ENCODE measurements around the gene CAPN13. TPM values are rescaled to one million over a fixed set of nuclear protein-coding genes. Genes with fewer than 3 reads are reported as not detected.

CAPN13 gene
- total and polyA plus RNA-seq, 2 experiments from 2014 or later: 0.50 to 0.94 TPM

GRCh38 chr2:30796699-30797098, 10.5 kb downstream of the CAPN13 start:
- TF ChIP-seq POLR2AphosphoS5 (IDR thresholded peaks at IDR 0.05; ENCODE audit: low read depth) (no peak), STAT1 (IDR thresholded peaks at IDR 0.05; ENCODE audit: unreplicated experiment) (no peak), CTCF (conservative IDR thresholded peaks at IDR 0.05; ENCODE audit: low read depth in 2 of 2) (no peak), ZNF462 (CRISPR knock-in tag; IDR thresholded peaks at IDR 0.05) (no peak), JUNB (IDR thresholded peaks at IDR 0.05; ENCODE audit: unreplicated experiment) (no peak), NANOG (IDR thresholded peaks at IDR 0.05; ENCODE audit: borderline replicate concordance) (no peak), EZH2 (IDR thresholded peaks at IDR 0.05; ENCODE audit: low read depth, unreplicated experiment) (no peak), REST (IDR thresholded peaks at IDR 0.05; ENCODE audit: unreplicated experiment) (no peak), CREB1 (CRISPR knock-in tag; IDR thresholded peaks at IDR 0.05; ENCODE audit: low read depth) (no peak), ZNF114 (CRISPR knock-in tag; IDR thresholded peaks at IDR 0.05) (no peak), EZH2phosphoT487 (IDR thresholded peaks at IDR 0.05; ENCODE audit: unreplicated experiment) (no peak), ETS1 (IDR thresholded peaks at IDR 0.05) (no peak), ZNF331 (CRISPR knock-in tag; IDR thresholded peaks at IDR 0.05; ENCODE audit: low read depth) (no peak)
- no peaks in the 10 kb centered on the region for H3K27me3 ChIP-seq (ENCODE audit: insufficient read depth)
- peaks cover 16% of the 10 kb centered on the region for H3K9me2 ChIP-seq (ENCODE audit: insufficient read depth)
- no peaks in the 10 kb centered on the region for H3F3A ChIP-seq (replicated peaks; ENCODE audit: low read depth)
- ATAC-seq (peak; percentile 79), DNase-seq (ENCODE audit: low spot score) (peak; percentile 13)
- H3K27ac ChIP-seq (ENCODE audit: low read depth): no peak overlapping the region
- H3K27ac Mint-ChIP-seq: no peak overlapping the region
- H3K4me1 ChIP-seq (ENCODE audit: insufficient read depth): peaks cover 13% of the 10 kb centered on the region
- H3K4me3 Mint-ChIP-seq: no peak overlapping the region
- peaks cover 5% of the 10 kb centered on the region for H3K27me3 Mint-ChIP-seq (ENCODE audit: insufficient read depth, low read depth, poor library complexity)
- H4K20me1 ChIP-seq (replicated peaks; ENCODE audit: insufficient read depth): no peaks in the 10 kb centered on the region
- no peaks in the 10 kb centered on the region; the same call in 2 of the 3 replicates for H3K36me3 Mint-ChIP-seq (ENCODE audit: low read depth)
- no peak overlapping the region for H3K4me3 ChIP-seq
- no peak overlapping the region for H3K4me2 ChIP-seq
- 0 out of 2 replicates have a peak overlapping the region, but pooled peaks have one; percentile 19 for H2AFZ ChIP-seq
- peaks cover 24% of the 10 kb centered on the region for H3K4me1 Mint-ChIP-seq
- H3K79me2 ChIP-seq (replicated peaks; ENCODE audit: insufficient read depth): no peaks in the 10 kb centered on the region
- H3K9me3 Mint-ChIP-seq: no peaks in the 10 kb centered on the region; the same call in 2 of the 3 replicates
- H3K36me3 ChIP-seq (ENCODE audit: insufficient read depth): no peaks in the 10 kb centered on the region
